H4 (cell line): ENCODE results near the gene EDRF1. TPM values are rescaled to one million over a fixed set of nuclear protein-coding genes. Genes with fewer than 3 reads are reported as not detected.

Experiments
- DNase-seq: peaks from one replicate; pipeline ENCODE4 v3.0.0-alpha.2; 2015; ENCODE audit warnings: low spot score
- total RNA-seq: library from RNA; depleted of rRNA; stranded (reverse); fragments of >200 nt; shearing (Covaris generic); gene quantifications from 2 replicates; pipeline ENCODE4 v1.2.3, GENCODE V29; 2014

EDRF1 gene
- total RNA-seq, 1 experiment from 2014 or later, result 21.2 TPM

DNA sequence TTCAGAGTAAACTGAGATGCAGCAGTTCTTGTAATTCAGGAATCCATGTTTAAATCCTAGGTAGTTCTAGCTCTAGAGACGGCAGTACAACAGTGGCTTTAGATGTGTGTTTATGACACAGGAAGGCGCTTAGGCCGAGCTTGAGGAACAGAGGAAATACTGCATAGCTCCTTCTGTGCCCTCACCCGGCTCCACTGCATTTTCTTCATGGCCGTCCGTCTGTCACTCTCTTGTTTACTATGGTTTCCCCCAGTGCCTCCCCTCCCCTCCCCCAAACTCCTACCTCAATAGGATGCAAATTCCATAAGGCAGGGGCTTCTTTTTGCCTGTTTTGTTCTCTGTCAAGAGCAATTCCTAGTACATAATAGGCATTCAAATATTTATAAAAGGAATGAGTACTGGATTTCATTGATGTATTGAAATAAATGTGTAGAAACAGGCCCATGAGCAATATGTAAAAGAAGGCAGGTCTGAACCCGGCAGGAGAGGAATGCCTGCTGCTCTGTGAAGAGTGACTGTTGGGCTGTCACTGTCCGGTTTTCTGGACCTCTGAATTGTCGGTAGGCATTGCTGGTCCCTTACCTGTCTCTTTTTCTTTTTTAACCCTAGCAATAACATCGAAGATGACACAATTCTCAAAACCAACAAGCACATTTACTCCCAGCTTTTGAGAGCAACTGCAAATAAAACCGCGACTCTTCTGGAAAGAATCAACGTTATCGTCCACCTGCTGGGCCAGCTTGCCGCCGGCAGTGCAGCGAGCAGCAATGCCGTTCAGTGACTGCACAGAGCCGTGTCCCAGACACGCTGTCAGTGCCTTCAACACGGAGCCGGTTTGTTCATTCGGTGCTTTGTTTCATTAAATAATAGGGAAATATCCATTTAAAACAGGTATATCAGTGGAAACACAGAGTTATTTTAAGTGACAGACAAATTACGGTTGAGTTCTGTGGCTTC, 43.5 kb downstream of the EDRF1 start:
- DNase-seq, result no peak

GRCh38 chr10:125765835-125766234, 46.3 kb downstream of the EDRF1 start:
- DNase-seq, result no peak

DNA sequence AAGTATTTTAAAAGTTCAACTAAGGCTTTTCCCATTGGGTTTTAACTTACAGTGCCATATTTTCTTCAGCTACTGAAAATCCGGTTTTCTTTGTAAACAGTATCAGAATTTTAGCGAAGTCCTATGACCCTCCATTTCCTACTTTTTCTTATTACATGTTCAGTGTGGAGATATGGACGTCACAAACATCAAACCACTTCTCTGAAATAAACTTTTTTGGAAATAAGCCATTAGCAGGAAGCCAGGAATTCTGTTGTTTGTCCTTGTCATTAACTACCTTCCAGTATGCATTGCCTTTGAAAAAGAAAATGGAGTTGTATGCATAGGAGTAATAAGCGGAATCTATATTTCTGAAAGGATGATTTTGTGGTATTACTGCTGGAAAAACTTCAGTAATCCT, 47.0 kb downstream of the EDRF1 start:
- no peak for DNase-seq

DNA sequence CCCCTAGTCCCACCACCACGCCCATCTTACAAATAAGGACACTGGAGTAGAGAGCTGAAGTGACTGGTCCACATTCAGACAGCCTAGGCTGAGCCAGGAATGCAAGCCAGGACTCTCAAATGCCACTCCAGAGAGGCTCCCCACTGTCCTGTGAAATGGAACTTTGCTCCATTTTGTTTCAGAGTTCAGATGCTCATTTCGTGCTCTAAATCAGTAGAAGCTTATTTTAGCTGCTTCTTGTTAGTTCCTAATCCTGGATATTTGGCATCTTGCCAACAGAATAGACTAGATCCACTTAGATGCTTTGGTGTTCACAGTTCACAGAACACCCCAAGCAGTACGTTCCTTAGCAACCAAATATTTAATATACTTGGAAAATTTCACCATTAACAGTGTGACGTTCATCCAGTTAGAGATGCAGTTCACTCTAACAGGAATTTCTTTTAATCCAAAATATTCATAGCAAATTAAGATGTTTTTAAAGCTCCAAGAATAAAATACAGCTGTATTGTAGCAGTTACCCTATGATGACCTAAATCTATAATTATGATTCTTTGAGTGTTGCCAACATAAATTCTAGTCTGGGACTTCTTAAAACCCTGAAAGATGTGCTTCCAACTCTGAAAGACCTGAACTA, 48.8 kb downstream of the EDRF1 start:
- DNase-seq, result no peak

- DNase-seq, result no peak
Measured at GRCh38 chr10:125769175-125769574, 49.7 kb downstream of the EDRF1 start.

GRCh38 chr10:125770844-125771243, 51.3 kb downstream of the EDRF1 start:
- DNase-seq, result no peak

DNA sequence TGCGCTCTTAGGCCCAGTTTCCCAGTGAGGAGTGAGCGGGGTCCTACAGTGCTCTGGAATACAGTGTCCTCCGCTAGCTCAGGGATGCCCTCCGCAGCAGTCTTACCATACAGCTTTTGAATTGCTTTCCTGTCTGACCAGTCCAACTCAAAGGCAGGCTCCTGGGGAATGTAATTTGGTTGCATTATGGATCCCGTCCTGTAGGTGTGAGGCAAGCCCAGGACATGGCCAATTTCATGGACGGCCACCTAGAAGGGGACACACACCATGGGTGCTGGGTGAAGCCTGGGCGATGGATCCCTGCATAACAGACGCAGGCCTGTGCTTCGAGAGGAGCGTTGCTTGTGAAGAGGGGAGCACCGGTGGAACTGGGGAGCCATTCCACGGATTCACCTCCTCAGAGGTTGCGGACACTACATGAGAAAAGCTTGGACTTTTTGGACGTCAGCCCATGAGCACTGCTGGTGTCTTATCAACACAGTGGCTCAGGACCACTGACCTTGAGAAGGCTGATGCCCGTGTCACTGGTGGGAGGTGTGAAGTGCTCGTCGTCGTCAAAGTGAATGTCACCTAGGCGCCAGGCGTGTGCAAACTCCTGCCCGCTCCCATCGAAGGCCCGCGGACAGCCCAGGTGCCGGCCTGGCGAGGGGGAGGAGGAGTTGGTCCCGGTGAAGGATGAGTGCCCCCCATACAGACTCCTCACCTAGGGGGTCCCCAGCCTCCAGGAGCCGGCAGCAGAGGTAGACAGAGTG, 52.8 kb downstream of the EDRF1 start:
- DNase-seq, result no peak

DNA sequence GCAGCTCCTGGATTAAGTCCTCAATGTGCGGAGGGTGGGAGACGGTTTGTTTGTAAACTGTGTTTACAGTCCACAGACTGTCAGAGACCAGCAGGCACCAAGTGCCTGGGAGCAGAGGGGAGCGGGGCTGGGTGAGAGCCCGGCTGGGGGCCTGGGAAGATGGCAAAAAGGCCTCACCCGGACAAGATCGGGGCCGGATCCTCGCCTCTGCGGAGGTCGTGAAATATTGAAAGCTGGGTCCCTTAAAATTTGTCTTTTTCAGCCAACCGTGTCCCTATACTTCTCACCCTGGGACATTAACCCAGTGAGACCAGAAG, 53.3 kb downstream of the EDRF1 start:
- DNase-seq, result no peak

DNA sequence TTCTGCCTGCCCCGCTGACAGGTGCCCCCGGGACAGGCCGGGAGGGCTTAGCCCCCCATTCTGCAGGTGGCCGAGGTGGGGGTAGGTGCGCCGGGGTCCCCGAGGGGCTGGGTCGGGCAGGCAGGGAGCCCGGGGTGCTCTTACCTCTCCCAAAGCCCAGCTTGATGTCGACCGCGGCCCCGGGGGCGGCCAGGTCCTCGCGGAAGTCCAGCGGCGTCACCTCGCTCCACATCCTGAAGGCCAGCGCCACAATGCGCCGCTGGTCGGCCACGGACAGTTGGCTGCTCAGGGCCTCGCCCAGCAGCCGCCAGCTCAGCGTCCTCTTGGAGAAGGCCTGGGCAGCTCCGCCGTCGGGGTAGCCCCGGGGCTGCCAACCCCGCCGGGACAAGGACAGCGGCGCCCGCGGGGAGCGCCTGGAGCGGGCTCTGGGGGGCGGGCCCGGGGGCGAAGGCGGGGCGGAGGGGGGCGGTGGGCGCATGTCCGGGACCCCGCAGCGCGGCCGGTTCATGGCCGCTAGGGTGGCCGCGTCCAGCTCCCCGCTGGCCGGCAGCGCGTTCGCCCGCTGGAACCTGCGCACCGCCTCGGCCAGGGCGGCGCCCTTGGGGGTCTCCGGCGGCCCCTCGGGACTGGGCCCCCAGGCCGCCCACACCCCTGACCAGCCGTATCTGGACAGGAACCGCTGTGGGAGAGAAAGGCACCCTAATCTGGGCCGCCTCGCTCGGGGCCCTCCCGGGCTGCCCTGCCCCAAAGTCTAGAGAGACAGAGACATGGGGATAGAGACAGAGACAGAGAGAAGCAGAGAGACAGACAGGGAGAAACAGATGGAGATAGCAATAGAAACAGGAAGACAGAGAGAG, 54.4 kb downstream of the EDRF1 start:
- DNase-seq, result no peak

GRCh38 chr10:125774581-125775191, 55.2 kb downstream of the EDRF1 start:
- DNase-seq, result no peak

DNA sequence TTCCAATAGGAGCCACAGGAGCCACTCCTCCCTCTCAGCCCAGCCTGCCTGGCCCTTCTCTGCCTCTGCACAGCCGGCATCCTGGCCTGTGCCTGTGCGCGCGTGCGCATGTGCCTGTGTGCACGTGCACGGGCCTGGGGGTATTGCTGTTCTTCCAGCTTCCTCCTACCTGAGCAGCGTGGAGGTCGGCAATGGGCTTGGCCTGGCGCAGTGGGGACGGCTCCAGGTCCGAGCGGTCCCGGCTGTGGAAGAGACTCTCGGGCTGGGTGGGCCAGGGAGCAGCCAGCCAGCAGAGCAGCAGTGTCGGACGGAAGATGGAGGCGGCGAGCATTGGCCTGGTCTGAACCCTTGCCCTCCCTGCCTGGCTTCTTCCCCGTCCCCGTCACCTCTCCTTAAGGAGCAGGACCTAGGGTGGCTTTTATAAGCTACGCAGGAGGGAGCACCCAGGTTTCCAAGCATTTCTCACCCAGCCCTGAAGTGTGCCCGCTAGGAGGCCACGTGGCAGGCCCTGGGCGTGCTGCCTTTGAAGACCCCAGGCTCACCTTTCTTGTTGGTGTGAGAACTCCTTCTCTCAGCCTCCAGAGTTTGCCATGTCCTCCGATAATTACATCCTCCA, 56.1 kb downstream of the EDRF1 start, which contains the start of gene MMP21:
Gene MMP21 (minus strand): TSS at position 331 of the 616 bp plus-strand sequence. CDS start 0 bp downstream, at position 331.
- DNase-seq, result no peak

GRCh38 chr10:125777806-125778205, 58.3 kb downstream of the EDRF1 start:
- no peak for DNase-seq

GRCh38 chr10:125778556-125778955, 59.0 kb downstream of the EDRF1 start:
- no peak for DNase-seq

GRCh38 chr10:125779403-125780327, 60.2 kb downstream of the EDRF1 start:
- DNase-seq, result no peak

DNA sequence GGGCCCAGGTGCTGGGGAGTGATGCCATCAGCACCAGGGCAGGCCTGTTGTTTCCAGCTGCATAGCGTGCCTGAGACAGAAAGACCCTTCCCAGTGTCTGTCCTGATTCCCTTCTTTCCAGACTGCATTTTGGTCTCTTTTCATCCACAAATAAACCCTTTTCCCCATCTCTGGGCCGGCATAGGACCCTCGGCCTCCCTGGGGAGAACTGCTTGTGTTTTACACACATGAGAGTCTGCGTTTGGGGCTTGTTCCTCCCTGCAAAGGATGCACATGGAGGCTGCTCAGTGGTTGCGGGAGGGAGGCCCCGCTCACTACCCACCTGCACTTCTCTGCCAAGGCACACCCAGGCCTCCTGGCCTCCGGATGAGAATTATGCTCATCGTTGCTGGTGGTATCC, 61.9 kb downstream of the EDRF1 start:
- DNase-seq, result no peak

DNA sequence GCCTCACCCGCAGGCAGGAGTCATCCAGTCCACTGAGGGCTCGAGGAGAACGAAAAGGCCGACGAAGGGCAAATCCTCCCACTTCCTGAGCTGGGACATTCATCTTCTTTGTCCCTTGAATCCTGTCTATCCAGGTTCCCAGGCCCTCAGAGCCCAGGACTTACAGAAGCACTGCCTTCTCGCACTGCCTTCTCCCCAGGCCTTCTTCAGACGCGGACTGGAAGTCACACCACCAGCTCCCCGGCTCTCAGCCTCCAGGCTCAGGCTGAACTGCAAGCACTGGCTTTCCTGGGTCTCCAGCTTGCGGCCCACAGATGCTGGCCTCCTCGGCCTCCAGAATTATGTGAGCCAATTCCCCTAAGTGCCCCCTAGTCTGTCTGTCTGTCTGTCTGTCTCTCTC, 62.5 kb downstream of the EDRF1 start:
- no peak for DNase-seq

DNA sequence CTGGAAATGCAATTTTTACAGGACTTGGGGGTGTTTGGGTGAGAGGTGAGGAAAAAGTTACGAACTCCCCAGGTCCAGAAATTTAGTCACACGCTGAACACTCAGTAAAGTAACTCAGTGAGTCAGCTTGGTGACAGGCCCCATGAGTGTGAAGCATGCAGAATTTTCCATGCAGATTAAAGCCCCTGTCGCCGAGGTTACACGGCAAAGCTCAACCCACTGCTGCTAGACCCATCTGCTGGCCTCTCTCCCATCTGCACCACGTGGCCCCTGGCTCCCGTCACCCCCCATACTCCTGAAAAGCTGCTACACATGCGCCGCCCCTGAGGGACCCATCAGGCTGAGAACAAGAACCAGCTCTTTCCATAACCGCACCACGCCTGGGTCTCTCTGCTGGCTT, 63.1 kb downstream of the EDRF1 start:
- DNase-seq, result no peak

DNA sequence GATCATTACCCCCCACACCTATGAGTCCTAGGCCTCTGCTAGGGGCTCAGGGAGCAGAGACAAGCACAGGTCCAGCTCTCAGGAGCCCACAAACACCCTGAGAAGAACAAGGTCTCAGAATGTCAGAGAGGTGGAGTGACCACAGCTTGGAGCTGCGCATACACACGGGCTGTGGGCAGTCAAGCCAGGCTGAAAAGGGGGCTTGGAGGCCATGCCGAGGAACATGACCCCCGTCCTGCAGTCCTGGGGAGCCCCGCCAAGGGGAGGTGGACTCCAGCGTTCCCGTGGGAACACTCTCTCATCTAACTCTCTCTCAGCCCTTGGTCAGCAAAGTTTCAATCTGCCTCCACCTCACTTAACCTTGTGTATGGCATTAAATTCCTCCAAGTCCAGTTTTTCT, 63.9 kb downstream of the EDRF1 start:
- no peak for DNase-seq

DNA sequence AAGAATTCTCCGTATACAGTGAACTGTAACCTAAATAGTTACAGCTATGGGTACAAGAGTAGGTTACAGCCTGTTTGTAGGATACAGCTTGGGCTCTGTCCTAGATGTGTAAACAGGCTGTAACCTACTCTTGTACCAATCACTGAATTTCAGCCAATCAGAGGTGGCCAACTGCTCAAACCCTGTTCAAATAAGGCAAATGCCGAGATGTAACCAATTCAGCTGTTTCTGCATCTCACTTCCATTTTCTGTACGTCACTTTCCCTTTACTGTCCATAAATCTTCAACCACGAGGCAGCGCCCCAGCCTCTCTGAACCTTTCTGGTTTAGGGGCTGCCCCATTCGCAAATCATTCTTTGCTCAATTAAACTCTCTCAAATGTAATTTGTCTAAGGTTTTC, 64.4 kb downstream of the EDRF1 start:
- DNase-seq, result no peak

GRCh38 chr10:125785791-125786190, 66.3 kb downstream of the EDRF1 start:
- no peak for DNase-seq
